Neuronal stem cell (in vitro differentiated cells): ENCODE results near the gene RUVBL2.
"Not testable (repeated sequence)": the region's sequence is repeated elsewhere in the genome, so short reads cannot be mapped to it uniquely, and the experiment has no call there.

Experiments used
- DNase-seq: peaks from one replicate; pipeline ENCODE4 v3.0.0-alpha.2; 2013; ENCODE audit warnings: low spot score
- H2AFZ ChIP-seq: one replicate; pipeline ENCODE4 v1.6.1; 2013; ENCODE audit warnings: mild to moderate bottlenecking, low read length, inconsistent platforms
- H2AK5ac ChIP-seq: 2 replicates; pipeline ENCODE4 v1.6.1; 2013; ENCODE audit warnings: low read depth, mild to moderate bottlenecking, inconsistent platforms, low read length, moderate library complexity, mixed read lengths
- H2BK120ac ChIP-seq: 2 replicates; pipeline ENCODE4 v1.6.1; 2013; ENCODE audit warnings: low read depth, mild to moderate bottlenecking, inconsistent platforms, low read length, moderate library complexity, mixed read lengths
- H2BK12ac ChIP-seq: one replicate; pipeline ENCODE4 v1.6.1; 2013; ENCODE audit warnings: low read length, inconsistent platforms
- H2BK15ac ChIP-seq: 2 replicates; pipeline ENCODE4 v1.6.1; 2013; ENCODE audit warnings: mild to moderate bottlenecking, low read length, inconsistent platforms, mixed read lengths
- H2BK5ac ChIP-seq: one replicate; pipeline ENCODE4 v1.6.1; 2013; ENCODE audit warnings: inconsistent platforms, mild to moderate bottlenecking, low read length, moderate library complexity
- H3K14ac ChIP-seq: one replicate; pipeline ENCODE4 v1.6.1; 2013; ENCODE audit warnings: low read length, inconsistent platforms
- H3K18ac ChIP-seq: 2 replicates; pipeline ENCODE4 v1.6.1; 2013; ENCODE audit warnings: low read length, inconsistent platforms
- H3K23ac ChIP-seq: 2 replicates; pipeline ENCODE4 v1.6.1; 2013; ENCODE audit warnings: low read depth, mild to moderate bottlenecking, mixed read lengths, low read length, inconsistent platforms; ENCODE audit not compliant: poor library complexity
- H3K27ac ChIP-seq: replicated peaks from 3 replicates; pipeline ENCODE4 v1.5.1; 2013; ENCODE audit warnings: low read length, inconsistent platforms
- H3K27me3 ChIP-seq, 3 experiments: 2 replicates each; pipeline ENCODE4 v1.6.1; 2013; ENCODE audit warnings: low read length in 3 of 3, mild to moderate bottlenecking in 2 of 3, inconsistent platforms in 1 of 3, low read depth in 1 of 3, mixed read lengths in 1 of 3, moderate library complexity in 1 of 3; ENCODE audit not compliant: control insufficient read depth in 3 of 3, insufficient read depth in 3 of 3
- H3K36me3 ChIP-seq, 2 donors: replicated peaks in 1 of 2; 2 replicates each; pipeline ENCODE4 v1.6.1; 2013; ENCODE audit warnings: low read length in 2 of 2; ENCODE audit not compliant: control insufficient read depth in 2 of 2, insufficient read depth in 2 of 2
- H3K4ac ChIP-seq: 2 replicates; pipeline ENCODE4 v1.6.1; 2013; ENCODE audit warnings: inconsistent platforms, mild to moderate bottlenecking, low read length, moderate library complexity
- H3K4me1 ChIP-seq, 2 donors: 1 replicate in 1 of 2; 2 replicates in 1 of 2; pipeline ENCODE4 v1.6.1; 2013; ENCODE audit warnings: low read length in 2 of 2, low read depth in 1 of 2; ENCODE audit not compliant: control insufficient read depth in 2 of 2, insufficient read depth in 1 of 2
- H3K4me2 ChIP-seq: one replicate; pipeline ENCODE4 v1.6.1; 2013; ENCODE audit warnings: mild to moderate bottlenecking, low read length, inconsistent platforms; ENCODE audit not compliant: insufficient read depth, poor library complexity, severe bottlenecking
- H3K4me3 ChIP-seq, 2 donors: 2 replicates each; pipeline ENCODE4 v1.5.1; 2013; ENCODE audit warnings: low read length in 2 of 2, mild to moderate bottlenecking in 2 of 2, inconsistent platforms in 1 of 2, moderate library complexity in 1 of 2
- H3K79me1 ChIP-seq: one replicate; pipeline ENCODE4 v1.6.1; 2013; ENCODE audit warnings: low read depth, mild to moderate bottlenecking, inconsistent platforms, low read length, moderate library complexity
- H3K9ac ChIP-seq: one replicate; pipeline ENCODE4 v1.6.1; 2013; ENCODE audit warnings: mild to moderate bottlenecking, low read depth, low read length, inconsistent platforms; ENCODE audit not compliant: poor library complexity
- H3K9me3 ChIP-seq, 2 donors: replicated peaks in 1 of 2; 2 replicates each; pipeline versions ENCODE3 to v1.6.1; 2013; ENCODE audit warnings: low read length in 2 of 2, mild to moderate bottlenecking in 2 of 2, inconsistent platforms in 1 of 2, low read depth in 1 of 2, mixed read lengths in 1 of 2, moderate library complexity in 1 of 2; ENCODE audit not compliant: control insufficient read depth in 2 of 2, insufficient read depth in 1 of 2
- H4K8ac ChIP-seq: one replicate; pipeline ENCODE4 v1.6.1; 2013; ENCODE audit warnings: low read depth, mild to moderate bottlenecking, inconsistent platforms, low read length, moderate library complexity
- H4K91ac ChIP-seq: one replicate; pipeline ENCODE4 v1.6.1; 2013; ENCODE audit warnings: low read length, low read depth, mild to moderate bottlenecking, inconsistent platforms; ENCODE audit not compliant: poor library complexity
- WGBS, 2 donors: extraction: QIAGEN DNeasy Blood & Tissue Kit; methylation state at CpG; one replicate each; pipeline ENCODE4 v1.1.7; 2013; ENCODE audit warnings: missing lambda C conversion rate in 2 of 2, mixed read lengths in 1 of 2; ENCODE audit not compliant: insufficient read length in 2 of 2, insufficient replicate concordance in 1 of 2; ENCODE audit errors: extremely low coverage in 2 of 2; 5-methylcytosine and 5-hydroxymethylcytosine counted together

The RUVBL2 gene

DNA sequence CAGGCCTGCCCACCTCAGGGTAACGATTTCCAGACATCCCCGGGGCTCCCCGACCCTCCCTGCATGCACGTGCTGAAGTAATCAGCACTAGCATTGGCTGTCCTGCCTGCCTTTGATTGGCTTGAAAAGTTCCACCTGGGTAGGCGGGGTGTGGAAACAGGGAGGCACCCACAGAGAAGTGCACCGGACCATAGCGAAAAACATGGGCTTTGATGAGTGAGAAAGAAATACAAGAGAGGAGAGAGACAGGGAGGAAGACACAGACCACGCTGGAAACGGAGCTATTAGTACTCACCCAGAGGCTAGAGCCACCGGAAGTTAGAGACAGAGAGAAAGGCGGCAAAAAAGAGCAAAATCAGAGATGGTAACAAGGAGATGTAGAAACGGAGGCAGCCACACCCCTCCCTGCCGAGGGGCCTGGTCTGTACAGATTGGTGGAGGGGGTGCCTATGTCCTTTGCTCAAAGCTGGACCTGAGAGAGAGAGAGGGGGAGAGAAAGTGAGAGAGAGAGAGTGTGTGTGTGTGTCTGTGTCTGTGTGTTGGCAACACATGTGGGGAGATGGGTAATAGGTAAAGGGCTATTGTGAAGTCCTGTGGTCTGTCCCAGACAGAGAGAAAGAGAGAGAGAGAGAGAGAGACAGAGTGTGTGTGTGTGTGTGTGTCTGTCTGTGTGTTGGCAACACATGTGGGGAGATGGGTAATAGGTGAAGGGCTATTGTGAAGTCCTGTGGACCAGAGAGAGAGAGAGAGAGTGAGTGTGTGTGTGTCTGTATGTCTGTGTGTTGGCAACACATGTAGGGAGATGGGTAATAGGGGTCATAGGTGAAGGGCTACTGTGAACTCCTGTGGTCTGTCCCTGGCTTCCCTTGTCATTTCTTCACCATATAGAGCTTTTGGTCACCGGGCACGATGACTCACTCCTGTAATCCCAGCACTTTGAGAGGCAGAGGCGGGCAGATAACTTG, 27.5 kb downstream of the RUVBL2 start:
- peaks cover 9% of the 10 kb centered on the region in 2 donors for H3K4me1 ChIP-seq
- no peak for DNase-seq
- H3K36me3 ChIP-seq: peaks cover under 1 to 8% of the 10 kb centered on the region in 2 donors
- no peak overlapping the region for H3K4ac ChIP-seq
- no peak overlapping the region for H3K4me2 ChIP-seq
- peak overlapping the region; percentile 37 for H2BK15ac ChIP-seq
- H3K9ac ChIP-seq: no peak overlapping the region
- no peak overlapping the region for H3K4me3 ChIP-seq
- no CpG with 5 or more reads among the region's 16 CpGs for WGBS, 2 donors
- H3K79me1 ChIP-seq: no peaks in the 10 kb centered on the region
- H3K27me3 ChIP-seq: peaks cover 0 to 25% (median 0%) of the 10 kb centered on the region in 3 experiments
- H2BK5ac ChIP-seq: no peak overlapping the region
- peak overlapping the region; percentile 82 for H2AFZ ChIP-seq
- H2BK120ac ChIP-seq: no peak overlapping the region
- H3K14ac ChIP-seq: no peak overlapping the region
- H2BK12ac ChIP-seq: no peak overlapping the region
- no peaks in the 10 kb centered on the region for H3K9me3 ChIP-seq
- H3K27ac ChIP-seq: no peak overlapping the region
- peak overlapping the region; percentile 47 for H3K23ac ChIP-seq
- H4K91ac ChIP-seq: no peak overlapping the region
- H4K8ac ChIP-seq: peak overlapping the region; percentile 43
- no peak overlapping the region for H2AK5ac ChIP-seq
- no peak overlapping the region for H3K18ac ChIP-seq

DNA sequence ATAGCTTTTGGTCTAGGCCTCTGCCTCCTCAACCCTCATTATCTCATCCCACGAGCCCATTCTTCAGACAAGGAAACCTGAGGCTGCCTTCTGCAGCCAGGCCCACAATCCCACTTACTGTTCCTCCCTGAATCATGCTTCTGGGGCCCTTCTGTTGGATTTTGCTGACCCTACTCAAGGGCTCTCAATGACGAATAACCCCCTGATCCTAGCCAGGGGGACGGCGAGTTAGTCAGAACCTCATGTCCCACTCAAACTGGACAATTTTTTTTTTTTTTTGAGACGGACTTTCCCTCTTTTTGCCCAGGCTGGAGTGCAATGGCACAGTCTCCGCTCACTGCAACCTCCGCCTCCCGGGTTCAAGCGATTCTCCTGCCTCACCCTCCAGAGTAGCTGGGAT, 28.4 kb downstream of the RUVBL2 start:
- Histone ChIP-seq H2AK5ac (no peak overlapping the region), H3K18ac (no peak overlapping the region), H3K9ac (no peak overlapping the region), H3K4ac (no peak overlapping the region), H3K4me1 (peaks cover 9% of the 10 kb centered on the region in 2 donors), H3K27ac (no peak overlapping the region), H4K8ac (no peak overlapping the region), H3K4me2 (no peak overlapping the region), H2BK15ac (no peak overlapping the region), H3K9me3 (no peaks in the 10 kb centered on the region), H3K14ac (no peak overlapping the region), H2BK12ac (no peak overlapping the region), H2AFZ (no peak overlapping the region), H3K79me1 (no peaks in the 10 kb centered on the region), H3K23ac (no peak overlapping the region), H2BK120ac (no peak overlapping the region), H3K4me3 (no peak overlapping the region), H3K36me3 (peaks cover 0 to 2% of the 10 kb centered on the region in 2 donors), H3K27me3 (peaks cover 0 to 25% (median 0%) of the 10 kb centered on the region in 3 experiments), H2BK5ac (no peak overlapping the region), H4K91ac (no peak overlapping the region)
- no CpG with 5 or more reads among the region's 9 CpGs for WGBS, 2 donors
- no peak for DNase-seq

DNA sequence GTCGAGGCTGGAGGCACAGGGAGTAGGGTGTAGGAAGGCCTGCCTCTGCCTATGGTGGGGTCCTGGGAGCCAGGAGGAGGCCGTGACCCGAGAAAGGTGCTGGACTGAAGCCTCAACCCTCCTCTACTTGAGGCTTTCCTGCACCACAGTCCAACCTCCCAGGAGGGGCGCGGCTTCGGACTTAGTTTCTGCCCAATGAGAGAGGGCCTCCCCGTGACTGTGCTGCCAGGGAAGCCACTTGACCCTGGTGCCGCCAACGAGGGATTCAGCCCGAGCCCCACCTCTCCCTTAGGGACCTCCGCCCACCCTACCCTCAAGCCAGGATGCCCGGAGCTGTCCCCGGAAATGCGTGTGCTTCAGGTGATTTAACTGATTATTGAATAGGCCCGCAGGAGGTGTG, 30.5 kb downstream of the RUVBL2 start, which contains the start of gene CGB3:
TSS of gene CGB3 (minus strand) at position 101 of the 400 bp plus-strand sequence. CDS start 362 bp downstream, outside the sequence.
- not testable (repeated sequence) for H2BK12ac ChIP-seq, H3K9me3 ChIP-seq, H3K4me1 ChIP-seq, H3K27ac ChIP-seq, H3K14ac ChIP-seq, H3K4ac ChIP-seq, H3K23ac ChIP-seq, H2BK15ac ChIP-seq, H2AFZ ChIP-seq, H3K9ac ChIP-seq, H3K18ac ChIP-seq, H4K91ac ChIP-seq, H3K79me1 ChIP-seq, DNase-seq, H2AK5ac ChIP-seq, H3K36me3 ChIP-seq, H2BK120ac ChIP-seq, H4K8ac ChIP-seq, H3K27me3 ChIP-seq, H3K4me2 ChIP-seq, H2BK5ac ChIP-seq, H3K4me3 ChIP-seq
- no CpG with 5 or more reads among the region's 15 CpGs for WGBS, 2 donors

DNA sequence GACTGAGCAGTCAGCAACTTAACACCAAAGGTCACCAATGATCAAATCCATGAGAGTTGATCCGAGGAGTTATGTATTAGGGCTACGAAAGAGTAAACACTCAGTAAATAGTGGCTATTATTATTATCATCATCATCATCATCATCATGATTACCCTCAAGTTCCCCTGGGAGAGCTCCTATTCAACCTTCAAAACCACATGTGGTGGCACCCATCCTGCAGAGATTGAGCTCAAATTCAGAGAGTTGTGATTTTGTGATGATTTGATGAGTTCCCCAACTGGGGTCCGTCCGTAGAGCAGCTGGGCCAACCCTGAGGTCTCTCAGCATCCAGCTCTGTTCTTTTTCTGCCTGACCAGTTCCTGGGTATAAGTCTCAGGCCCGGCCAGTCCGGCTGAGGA, 31.4 kb downstream of the RUVBL2 start:
- H2AFZ ChIP-seq, H2AK5ac ChIP-seq, H3K18ac ChIP-seq, H2BK5ac ChIP-seq, H3K4me1 ChIP-seq, H4K8ac ChIP-seq, H3K9me3 ChIP-seq, H3K79me1 ChIP-seq, H3K4me3 ChIP-seq, H2BK15ac ChIP-seq, H3K9ac ChIP-seq, H3K27me3 ChIP-seq, H3K36me3 ChIP-seq, H3K27ac ChIP-seq, H2BK120ac ChIP-seq, H3K4ac ChIP-seq, H4K91ac ChIP-seq, H3K23ac ChIP-seq, DNase-seq, H3K14ac ChIP-seq, H3K4me2 ChIP-seq, H2BK12ac ChIP-seq: not testable (repeated sequence)
- no CpG with 5 or more reads among the region's 6 CpGs for WGBS, 2 donors
